ENCODE data around the gene NUDT3.

GRCh38 chr6:34393191-34393965, 909 bp upstream of the NUDT3 start:
- TF ChIP-seq POLR2A (IDR thresholded peaks at IDR 0.05; ENCODE audit: low read depth, low read length) (no peak), TAF1 (IDR thresholded peaks at IDR 0.05; ENCODE audit: low read depth, low read length) (no peak), POLR2AphosphoS5 (IDR thresholded peaks at IDR 0.05; ENCODE audit: low read depth, low read length) (no peak), PAX5 (IDR thresholded peaks at IDR 0.05; ENCODE audit: insufficient read depth, low read length, severe bottlenecking) (no peak), SPI1 (IDR thresholded peaks at IDR 0.05; ENCODE audit: low read depth, low read length) (no peak)
